HG02973 (cell line): ENCODE data around the gene MEGF6.

Experiments used
- ATAC-seq: cut with Tn5 transposase; IDR thresholded peaks from one replicate; pipeline ENCODE4 v1.9.1; 2021; ENCODE audit warnings: moderate library complexity; ENCODE audit not compliant: unreplicated experiment

The MEGF6 gene

DNA sequence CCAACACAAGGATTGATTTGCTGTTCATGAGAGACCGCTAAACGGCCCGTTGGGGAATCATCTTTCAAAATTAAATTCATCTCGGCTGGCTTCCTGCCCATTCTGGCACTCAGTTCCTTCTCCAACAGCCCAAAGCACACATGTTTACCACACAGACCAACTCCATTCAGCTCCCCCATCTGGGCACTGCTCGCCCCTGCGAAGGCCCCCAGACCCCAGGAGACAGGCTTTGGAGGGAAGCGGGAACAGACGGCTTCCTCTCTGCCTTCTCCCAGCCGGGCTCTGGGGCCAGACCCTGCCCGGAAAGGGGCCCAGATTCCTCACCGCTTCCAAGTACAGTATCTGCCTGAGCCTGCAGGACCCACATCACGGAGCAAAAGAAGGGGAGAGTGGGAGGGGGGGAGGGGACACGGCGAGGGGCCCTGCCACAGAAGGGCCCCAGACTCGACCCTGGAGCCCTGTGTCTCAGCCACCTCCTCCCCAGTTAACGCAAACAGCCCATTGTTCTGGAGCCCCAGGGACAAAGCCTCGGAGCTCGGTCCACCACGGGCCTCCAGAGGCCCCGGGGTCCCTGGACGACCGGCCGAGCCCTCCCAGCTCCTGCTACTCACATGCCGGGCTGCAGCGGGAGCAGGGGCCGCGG lies 660 bp downstream of the MEGF6 start:
- no peak for ATAC-seq

- no peak for ATAC-seq
These were observed 1.4 kb downstream of the MEGF6 start for GRCh38 chr1:3609769-3610526.

DNA sequence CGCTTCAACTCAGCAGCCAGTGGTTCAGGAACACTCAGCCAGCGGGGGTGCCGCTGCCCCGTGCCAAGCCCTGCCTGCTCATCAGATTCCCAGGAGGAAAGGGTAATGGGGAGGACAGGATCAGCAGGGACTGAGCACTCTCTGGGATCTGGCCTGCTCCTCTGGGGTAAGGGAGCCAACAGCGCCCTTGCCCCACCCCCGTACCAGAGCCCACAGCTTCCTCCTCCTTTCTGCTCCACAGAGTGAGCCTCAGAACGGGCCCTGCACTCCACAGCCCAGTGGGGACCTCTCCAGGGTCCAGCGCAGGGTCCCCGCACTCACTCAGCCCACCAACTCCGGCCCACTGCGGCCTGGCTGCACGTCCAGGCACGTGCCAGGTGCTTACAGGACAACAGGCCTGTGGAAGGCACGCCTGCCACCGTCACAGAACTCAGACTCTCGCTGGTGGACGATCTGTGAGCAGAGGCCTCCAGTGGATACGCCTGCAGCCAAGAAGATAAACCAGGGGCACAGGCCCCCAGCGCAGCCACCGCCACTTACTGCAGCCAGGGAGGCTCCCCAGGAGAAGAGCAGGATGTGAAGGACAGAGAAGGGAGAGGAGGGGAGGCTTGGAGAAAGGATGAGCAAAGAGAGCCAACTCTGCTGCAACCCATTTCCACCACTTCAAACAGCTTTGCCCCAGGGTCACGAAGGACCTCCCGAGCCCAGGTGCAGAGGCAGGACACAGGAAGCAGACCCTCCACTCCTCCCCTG lies 2.1 kb downstream of the MEGF6 start:
- ATAC-seq, result no peak

GRCh38 chr1:3608154-3608553 lies 3.2 kb downstream of the MEGF6 start:
- no peak for ATAC-seq

DNA sequence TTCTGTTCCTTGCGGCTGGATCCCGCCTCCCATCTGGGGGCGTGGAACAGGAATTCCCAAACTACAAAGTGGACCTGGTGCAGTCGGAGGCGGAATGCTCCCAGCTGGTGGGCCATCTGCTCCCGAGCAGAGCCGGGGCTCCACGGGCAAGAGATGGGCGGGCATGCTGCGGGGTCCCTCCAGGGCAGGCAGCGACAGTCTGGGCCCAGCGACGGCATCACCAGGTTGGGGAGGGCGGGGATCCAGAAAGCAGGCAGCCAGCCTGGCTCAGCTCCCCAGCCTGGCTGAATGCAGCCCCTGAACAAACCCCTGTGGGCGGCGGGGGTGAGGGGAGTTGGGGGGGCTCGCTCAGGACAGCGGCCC lies 3.6 kb downstream of the MEGF6 start:
- no peak for ATAC-seq

DNA sequence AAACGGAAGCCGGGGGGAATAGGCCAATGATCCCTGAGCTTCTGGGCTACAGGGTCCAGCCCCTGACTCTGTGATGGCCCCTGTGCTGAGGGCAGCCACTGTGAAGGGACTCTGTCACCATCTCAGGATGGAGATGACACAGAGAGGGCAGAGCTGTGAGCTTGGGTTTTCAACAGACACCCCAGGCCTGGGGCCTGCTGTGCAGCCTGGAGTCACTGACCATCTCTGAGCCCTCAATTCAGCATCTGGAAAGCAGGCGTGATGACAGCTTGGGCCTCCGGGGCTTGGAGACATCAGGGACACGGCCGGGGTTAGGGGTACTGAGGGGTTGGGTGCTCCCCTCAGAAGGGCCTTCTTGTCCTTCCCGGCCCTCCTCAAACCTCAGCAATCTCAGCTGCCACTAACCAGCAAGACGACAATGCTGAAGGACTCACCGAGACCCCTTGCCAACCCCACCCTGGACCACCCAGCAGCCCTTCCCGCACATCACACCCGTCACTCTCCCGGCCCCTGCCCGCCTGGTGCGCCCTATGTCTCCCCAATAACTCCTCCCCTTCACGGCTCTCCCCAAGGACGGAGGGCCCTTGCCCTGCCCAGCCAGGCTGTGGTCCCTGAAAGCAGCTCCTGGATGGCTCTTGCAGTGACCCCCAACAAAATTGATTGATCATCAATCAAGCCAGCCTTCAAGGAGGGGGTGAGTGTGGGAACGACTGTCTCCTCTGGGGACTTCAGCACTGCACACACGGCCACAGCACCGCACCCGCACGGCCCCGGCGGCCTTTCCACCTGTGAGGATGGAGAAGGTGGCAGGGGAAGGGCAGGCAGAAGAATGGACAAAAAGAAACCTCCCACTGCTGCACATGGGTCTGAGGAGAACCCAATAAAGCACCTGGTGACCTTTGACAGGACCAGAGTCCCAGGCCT lies 4.3 kb downstream of the MEGF6 start:
- ATAC-seq, result no peak

- ATAC-seq, result no peak
These were observed 6.1 kb downstream of the MEGF6 start for GRCh38 chr1:3604997-3605823.

DNA sequence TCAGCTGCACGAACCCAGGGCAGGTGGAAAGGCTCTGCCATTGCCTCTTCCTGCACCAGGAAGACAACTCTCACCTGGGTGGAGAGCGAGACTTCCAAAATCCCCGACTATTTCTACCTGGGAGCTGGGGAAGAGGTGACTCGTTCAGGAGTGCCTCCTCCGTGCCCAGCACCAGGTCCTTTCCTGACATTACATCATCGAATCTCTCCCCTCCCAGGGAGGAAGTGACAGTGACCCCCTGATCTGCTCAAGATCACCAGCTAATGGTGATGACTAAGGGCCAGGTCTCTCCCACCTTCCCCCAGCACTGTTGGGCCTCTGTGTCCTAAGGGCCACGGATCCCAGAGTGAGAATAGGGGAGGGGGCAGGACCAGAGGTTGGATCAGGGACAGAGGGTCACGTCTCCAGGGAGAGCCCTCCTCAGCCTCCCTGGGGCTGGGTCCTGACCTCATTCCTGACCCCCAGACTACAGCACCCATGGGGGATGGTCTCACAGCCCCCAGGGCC lies 6.8 kb downstream of the MEGF6 start:
- no peak for ATAC-seq

- ATAC-seq, result no peak
These were observed 7.5 kb downstream of the MEGF6 start for GRCh38 chr1:3603571-3604467.

DNA sequence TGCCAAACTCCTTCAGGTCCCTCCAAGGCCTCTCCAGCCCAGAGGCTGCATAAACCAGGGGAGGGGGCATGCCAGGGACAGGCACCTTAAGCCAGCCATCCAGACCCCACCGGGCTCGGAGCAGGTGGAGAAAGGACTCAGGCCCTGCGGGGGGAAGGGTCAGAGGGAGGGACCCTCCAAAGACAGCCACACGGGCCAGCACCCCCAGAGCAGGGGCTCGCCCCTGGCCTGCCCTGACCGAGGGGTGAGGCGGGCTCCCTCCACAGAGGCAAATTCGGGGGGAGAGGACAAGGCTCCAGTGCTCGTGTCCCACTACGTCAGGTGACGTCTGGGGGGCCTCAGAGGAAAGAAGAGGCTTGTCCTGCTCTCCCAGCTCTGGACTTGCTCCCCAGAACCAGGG lies 8.2 kb downstream of the MEGF6 start:
- ATAC-seq, result no peak

- ATAC-seq, result no peak
These were observed 8.9 kb downstream of the MEGF6 start for GRCh38 chr1:3602375-3602774.

GRCh38 chr1:3601743-3602142 lies 9.6 kb downstream of the MEGF6 start:
- no peak for ATAC-seq

DNA sequence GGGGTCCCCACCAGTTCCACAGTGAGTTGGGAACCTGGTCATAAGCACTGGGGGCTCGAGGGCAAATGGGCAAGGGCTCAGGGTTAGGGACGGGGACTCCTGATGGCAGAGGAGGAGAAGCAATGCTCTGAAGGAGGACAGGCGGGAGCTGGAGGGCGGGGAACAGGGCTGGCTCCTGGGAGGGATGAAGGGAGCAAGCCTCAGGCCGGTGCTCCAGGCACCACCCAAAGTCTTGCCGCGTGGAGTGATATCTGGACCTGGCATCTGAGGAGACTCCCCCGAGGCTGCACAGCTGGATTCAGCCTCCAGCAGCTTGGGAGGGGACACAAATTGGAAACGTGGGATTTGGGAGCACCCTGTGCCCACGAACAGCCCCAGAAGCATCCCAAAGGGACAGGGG lies 11.0 kb downstream of the MEGF6 start:
- no peak for ATAC-seq

- ATAC-seq, result no peak
These were observed 11.5 kb downstream of the MEGF6 start for GRCh38 chr1:3599816-3600215.

- ATAC-seq, result no peak
These were observed 12.0 kb downstream of the MEGF6 start for GRCh38 chr1:3599286-3599811.

DNA sequence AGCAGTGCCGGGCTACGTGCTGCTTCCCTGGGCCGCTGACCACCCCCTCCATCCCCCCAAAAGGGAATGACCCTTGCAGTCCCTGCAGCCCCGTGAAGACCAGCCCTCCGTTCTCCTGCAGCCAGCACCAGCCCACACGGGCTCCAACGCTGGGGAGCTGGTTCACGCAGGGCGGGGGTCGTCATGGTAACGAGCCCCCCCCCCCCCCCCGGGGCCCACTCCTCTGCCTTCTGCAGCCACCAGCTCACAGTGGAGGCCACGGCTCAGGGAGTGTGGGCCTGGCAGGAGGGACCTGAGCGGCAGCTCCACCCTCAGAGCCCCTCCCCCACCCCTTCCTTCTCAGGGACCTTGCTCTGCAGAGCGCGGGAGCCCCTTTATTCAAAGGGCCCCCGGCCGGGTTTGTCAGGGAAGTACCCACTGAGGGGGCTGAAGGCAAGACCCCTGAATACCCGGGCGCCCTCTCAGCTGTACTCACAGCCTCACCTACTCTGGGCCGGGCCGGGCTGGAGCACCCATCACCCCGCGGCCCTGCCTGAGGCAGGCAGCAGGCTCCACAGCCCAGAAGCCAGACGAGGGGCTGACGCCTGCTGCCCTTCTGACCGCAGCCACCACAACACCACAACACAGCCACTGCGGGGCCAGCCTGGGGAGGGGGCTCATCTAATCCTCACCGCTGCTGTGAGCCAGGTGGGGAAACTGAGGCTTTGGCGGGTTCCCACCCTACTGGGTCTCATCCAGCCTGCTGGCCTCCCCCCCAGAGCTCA lies 12.6 kb downstream of the MEGF6 start:
- ATAC-seq, result no peak

GRCh38 chr1:3598051-3598491 lies 13.2 kb downstream of the MEGF6 start:
- ATAC-seq, result no peak

DNA sequence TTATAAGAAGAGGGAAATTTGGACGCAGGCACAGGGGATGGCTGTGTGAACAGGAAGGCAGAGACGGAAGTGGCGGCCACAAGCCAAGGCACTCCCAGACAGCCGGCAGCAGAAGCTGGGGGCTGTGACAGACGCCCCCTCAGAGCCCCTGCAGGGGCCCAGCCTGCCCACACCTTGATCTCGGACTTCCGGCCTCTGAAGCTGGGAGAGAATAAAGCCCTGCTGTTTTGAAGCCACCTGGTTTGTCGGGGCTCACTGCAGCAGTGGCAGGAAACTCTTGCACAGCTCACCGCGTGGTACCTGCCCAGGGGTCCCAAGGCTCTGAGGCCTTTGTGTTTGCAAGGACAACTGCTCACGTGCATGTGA lies 13.7 kb downstream of the MEGF6 start:
- no peak for ATAC-seq
